GM18867 (cell line): ENCODE measurements around the gene ATP11C.
"Not testable (repeated sequence)": the region's sequence is repeated elsewhere in the genome, so short reads cannot be mapped to it uniquely, and the experiment has no call there.

Experiments
- ATAC-seq: cut with Tn5 transposase; IDR thresholded peaks from one replicate; pipeline ENCODE4 v1.9.1; 2021; ENCODE audit warnings: mild to moderate bottlenecking, moderate library complexity; ENCODE audit not compliant: unreplicated experiment

The ATP11C gene

DNA sequence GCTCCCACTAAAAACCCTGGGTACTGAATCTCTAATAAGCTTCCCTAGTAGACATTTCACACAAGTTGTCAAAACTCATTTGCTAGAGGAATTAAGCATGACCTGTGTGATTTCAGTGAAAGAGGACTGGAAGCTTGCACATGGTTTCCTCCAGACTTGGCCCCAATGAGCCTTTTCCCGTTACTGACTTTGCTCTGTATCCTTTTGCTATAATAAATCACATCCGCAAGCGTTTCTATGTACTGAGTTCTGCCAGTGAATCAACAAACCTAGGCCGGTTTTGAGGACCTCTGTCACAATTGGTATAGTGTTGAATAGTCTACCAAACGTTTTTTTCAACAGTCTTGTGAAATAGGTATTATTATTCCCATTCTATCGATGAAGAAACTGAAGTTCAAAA, 8.2 kb downstream of the ATP11C start:
- no peak for ATAC-seq

DNA sequence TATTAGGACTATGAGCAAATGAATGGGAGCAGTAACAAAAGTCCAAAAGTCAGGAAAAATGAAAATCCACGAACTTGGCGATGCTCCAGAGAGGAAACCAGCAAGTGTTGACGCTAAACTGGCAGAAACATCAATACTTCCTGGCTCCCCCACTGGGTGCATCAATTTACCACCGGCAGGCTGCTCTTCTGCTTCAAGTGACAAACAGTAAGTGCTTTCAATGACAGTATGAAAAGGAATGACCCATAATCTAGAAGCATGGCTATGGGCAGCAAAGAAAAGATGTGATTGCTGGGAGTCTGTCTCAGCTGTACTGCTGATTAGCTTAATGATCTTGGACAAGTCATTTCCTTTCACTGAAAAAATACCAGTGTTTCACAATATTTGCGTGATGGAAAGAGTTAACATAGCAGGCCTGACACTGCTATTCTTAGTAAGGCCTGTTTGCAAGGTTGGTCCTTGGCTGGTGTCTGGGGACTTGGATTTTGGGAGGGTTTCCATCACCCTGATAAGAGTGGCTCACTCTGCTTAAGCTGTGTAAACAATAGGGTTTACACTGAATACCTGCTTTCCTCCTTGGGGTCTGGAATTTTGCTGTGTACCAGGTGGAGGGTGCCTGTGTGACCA, 8.7 kb downstream of the ATP11C start:
- no peak for ATAC-seq

DNA sequence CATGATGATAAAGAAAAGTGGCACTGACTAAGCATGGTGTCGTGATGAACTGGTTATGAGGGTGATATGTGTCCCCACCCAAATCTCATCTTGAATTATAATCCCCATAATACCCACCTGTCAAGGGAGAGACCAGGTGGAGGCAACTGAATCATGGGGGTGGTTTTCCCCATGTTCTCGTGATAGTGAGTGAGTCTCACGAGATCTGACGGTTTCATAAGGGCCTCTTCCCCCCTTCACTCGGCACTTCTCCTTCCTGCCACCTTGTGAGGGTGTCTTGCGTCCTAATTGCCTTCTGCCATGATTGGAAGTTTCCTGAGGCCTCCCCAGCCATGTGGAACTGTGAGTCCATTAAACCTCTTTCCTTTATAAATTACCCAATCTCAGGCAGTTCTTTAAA, 11.7 kb downstream of the ATP11C start:
- ATAC-seq = not testable (repeated sequence)

DNA sequence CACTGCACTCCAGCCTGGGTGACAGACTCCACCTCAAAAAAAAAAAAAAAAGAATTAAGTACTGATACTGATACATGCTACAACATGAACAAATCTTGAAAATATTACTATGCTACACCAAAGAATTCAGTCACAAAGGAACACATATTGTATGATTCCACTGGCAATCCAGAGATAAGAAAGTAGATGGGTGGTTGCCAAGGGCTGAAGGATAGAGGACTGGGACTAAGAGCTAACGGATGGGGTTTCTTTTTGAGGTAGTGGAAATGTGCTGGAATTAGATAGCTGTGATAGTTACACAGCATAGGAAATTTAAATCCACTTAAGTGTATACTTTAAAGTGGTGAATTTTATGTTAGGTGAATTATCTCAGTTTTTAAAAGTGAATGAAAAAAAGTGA, 12.5 kb downstream of the ATP11C start:
- ATAC-seq = no peak

DNA sequence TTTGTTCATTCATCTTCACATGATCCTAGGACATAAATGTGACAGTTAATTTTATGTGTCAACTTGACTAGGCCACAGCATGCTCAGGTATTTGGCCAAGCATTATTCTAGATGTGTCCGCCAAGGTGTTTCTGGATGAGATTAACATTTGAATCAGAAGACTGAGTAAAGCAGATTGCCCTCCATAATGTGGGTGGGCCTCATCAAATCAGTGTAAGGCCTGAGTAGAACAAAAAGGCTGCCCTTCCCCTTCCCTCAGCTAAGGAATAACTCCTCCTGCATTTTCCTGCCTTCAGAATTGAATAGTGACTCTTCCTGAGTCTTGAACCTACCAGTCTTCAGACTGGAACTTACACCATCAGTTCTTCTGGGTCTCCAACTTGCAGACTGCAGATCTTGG, 18.4 kb downstream of the ATP11C start:
- ATAC-seq = no peak

DNA sequence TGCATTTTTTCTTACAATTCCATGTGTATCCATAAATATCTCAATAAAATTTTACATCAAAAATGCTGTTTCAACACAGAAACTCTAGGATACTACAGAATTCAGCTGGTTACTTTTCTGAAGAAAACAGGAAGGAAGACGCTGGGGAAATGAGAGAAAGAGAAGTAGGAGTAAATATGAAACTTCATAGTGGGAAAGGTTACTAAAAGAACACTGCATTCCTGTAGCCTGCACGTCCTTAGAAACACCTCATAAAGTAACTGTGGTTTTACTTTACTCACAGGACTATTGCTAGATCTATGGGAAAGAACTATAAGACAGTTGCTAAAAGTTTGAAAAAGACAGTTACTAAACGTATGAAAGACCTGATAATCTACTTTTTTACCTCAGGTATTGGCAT, 23.1 kb downstream of the ATP11C start:
- ATAC-seq = no peak

DNA sequence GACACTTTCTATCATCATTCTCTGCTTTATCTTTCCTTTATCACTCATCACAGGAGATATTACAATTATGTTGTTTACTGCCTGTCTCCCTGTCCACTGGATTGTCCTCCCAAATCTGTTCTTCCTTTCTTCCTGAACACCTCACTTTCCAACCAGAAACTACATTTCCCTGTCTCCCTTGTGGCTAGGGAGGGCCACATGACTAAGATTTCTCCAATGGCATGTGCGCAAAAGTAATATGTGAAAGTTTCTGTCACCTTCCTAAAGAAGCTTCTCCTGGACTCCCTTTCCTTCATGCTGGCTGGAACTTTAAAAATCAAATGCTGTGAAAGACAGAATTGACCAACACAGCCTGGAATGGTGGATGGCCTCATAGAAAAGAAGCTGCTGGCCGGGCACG, 25.8 kb downstream of the ATP11C start:
- no peak for ATAC-seq

DNA sequence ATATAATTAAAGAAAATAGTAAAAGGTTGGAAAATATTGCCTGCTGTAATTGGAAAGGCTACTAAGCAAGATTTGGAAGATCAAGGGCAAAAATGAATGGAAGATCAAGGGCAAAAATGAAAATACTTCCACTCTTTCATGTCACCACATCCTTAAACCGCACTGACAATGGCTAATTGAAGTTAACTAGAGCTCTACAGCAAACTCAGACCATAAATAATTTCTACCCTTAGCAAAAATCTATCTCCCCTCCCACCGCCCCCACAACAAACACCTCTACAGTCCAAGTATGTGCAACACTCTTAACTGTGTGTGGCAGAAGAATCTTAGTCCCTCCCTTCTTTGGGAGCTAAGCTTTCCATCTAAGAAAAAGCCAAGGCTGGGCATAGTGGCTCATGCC, 27.1 kb downstream of the ATP11C start:
- ATAC-seq = no peak

DNA sequence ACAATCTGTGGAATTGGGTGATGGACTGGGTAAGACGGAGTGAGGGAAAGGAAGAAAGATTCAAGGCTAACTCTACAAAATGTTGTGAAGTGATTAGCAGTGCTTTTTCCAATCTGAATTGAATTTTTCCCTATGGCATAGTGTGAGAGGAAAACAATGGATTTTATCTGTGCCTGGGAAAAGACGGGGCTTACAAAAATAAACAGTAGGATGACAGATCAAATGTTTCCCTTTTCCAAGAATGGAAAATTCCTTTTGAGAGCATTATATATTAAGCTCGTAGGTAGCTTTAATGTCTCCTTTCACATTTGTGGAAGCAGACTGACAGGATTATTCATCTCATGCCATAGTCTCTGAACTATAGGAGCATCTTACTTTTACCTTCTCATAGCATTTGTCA, 27.8 kb downstream of the ATP11C start:
- ATAC-seq = no peak

DNA sequence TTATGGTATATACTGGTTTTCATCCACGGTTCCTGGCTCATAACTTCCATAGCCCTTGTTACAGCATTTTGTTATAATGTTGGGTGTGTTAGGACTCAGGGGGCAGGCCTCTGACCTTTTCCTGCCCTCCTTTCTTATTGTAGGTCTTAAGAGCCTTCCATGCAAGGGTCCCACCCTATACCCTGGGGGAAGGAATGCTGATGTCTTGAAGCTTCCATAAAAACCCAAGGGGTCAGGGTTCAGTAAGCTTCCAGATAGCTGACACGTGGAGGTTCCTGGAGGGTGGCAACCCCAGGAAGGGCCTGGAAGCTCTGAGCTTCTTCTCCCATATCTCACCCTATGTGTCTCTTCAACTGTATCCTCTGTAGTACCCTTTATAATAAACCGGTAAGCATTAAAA, 29.6 kb downstream of the ATP11C start:
- no peak for ATAC-seq

DNA sequence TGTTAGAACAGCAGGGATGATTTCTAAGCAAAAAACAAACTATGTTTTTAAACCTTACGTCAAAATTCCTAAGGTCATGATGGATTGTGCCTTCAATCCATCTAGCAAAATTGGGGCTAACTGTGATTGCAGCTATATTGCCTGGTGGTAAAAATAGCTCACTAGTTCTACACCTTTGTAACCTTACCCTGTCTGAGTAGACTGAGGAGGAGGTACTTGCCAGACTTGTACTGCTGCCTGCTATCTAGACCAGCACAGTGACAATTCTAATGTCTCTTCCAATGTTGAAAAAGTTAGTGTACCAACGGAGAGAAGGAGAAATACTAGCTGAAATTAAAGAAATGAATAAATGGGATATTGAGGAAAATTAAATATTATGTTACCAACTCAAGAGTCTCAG, 30.3 kb downstream of the ATP11C start:
- ATAC-seq = no peak

DNA sequence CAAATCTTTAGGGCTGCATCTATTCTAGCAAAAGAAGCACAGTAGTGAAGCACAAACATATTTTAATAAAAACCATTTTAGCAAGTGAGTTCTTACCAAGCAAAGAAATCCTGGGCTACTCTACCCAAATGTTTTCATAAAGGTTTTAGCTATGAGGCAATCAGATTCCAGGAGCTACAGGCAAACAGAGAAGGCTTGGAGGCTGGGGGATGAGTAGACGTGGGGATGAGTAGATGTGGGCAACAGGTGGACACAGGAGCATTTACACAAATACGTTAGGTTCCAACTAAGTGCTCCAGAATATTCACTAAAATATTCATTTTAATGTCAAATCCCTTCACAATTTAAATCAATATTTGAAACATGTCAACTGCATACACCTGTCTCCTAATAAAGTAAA, 34.5 kb downstream of the ATP11C start:
- ATAC-seq = no peak

DNA sequence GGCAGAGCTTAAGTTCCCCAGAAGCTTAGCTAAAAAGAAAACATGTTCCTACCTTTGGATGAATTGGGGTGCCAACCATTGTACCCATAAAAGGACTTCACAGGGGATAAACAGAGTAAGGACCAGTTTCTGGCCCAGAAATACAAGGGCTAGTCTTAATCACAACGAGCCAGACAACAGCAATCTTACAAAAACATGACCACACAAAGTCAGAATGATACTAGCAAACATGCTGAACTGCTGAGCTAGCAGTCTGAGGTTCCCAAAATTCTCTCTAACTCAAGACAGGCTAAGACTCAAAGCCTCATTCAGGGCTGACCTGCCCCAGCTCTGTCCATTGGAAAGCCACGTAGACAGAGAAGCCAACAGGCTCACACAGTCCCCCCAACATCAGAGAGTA, 40.3 kb downstream of the ATP11C start:
- ATAC-seq = peak; percentile 64

DNA sequence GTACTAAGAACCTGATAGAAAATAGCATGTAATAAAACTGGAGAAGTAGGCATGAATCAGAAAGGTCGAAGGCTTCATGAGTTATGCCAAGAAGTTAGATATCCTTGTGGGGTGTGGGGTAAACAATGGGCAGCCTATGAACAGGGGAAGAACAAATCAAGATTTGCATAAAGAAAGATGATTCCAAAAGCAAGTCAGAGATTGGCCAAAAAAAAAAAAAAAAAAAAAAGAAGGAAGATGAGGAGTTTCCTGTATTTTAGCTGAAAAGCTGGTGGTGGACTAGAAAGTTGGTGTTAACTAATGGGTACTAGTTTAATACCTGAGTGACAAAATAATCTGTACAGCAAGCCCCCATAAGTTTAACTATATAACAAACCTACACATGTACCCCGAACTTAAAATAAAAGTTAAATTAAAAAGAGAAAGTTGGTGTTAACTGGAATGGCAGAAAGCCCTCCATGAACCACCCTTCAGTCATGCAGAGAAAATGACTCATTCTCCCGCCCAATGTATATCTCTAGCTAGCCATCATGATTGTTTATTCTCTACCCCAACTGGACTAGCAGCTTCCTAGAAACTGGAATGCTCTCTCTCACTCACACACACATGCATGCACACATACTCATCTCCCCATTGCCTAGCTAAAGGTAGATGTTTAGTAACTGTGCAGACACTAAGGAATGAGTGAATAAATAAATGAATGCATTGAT, 41.7 kb downstream of the ATP11C start:
- no peak for ATAC-seq

DNA sequence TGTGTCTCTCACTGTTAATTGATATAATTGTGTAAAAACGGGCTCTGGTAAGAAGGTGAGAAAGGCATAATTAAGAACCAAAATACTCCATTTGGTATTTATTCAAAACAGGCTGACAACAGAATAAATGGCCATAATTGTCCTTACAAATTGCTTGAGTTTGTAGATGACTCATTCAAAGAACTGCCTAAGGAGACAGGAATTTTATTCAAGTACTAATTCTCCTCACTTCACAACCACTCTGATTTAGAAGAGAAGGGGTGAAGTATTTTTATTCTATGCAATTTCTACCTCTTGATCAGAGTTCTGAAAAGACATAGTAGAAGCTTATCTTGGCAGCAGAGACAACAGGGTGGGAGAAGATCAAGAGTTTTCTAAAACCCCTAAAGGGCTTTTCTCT, 43.1 kb downstream of the ATP11C start:
- no peak for ATAC-seq

DNA sequence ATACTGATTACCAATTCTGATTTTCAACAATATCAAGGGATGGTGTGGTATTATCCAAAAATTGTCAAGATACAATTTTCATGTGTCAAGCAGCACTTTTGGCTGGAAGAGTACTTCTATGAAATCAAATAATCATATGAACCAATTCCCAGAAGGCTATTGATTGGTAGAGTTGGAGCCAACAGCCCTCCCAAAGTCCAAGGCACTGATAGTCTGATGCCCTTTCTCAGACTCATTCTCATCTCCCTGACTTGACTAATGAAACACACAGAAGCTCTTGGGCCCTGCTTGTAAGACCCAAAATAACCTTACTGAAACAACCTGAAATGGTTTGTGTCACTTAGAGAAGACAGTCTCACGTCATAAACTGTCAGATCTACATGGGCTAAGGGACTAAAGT, 48.9 kb downstream of the ATP11C start:
- ATAC-seq = no peak

DNA sequence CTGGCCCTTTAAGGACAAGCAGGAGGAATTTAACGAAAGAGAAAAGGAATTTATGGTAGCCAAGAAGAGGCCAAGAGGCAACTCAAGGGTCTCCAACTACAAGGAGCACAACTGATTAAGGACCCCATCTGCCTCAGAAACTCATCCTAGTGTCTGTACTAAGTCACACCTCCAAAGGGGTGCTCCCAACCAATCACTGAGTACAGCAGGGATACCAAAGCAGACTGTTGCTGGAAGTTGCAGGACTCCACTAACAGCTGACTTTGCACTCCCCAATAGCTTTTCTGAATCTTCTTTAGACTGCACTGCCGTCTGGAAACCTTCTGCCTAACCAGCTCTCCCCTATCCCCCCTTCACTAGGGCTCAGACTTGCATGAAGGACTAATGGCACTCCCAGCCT, 50.6 kb downstream of the ATP11C start:
- no peak for ATAC-seq

DNA sequence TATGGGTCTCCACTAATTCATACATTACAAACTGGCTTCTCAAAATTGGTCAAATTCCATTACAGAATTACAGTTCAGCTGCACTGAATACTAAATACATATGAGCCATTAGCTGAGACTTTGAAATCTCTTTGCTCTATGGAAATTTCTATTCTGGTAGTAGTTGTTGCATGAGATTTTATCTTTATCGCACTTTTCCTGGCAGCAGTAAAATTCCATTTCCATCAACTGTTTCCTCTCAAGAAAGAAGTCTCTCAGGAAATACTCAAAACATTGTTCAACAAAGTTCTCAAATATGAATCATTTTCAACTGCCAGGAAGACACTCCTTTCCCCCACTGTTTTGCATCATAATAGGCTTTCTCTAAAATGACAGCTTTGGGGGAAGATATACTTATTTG, 51.3 kb downstream of the ATP11C start:
- no peak for ATAC-seq

DNA sequence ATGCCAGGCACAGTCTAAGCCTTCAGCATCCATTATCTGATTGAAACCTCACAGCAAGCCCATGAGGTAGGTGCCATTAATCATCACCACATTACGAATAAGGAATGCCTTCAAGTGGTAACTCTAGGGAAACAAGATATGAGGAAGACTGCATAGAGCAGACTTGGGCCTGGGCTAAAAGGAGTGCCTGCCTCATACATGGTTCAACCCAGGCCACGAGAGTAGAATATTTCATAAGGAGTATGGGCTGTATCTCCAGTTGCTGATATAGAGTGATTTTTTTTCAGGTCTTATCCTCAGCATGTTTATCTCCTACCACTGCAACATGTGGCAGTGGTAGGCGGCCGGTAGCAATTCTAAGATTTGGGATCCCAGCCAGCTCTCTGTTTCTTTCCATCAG, 51.7 kb downstream of the ATP11C start:
- no peak for ATAC-seq

DNA sequence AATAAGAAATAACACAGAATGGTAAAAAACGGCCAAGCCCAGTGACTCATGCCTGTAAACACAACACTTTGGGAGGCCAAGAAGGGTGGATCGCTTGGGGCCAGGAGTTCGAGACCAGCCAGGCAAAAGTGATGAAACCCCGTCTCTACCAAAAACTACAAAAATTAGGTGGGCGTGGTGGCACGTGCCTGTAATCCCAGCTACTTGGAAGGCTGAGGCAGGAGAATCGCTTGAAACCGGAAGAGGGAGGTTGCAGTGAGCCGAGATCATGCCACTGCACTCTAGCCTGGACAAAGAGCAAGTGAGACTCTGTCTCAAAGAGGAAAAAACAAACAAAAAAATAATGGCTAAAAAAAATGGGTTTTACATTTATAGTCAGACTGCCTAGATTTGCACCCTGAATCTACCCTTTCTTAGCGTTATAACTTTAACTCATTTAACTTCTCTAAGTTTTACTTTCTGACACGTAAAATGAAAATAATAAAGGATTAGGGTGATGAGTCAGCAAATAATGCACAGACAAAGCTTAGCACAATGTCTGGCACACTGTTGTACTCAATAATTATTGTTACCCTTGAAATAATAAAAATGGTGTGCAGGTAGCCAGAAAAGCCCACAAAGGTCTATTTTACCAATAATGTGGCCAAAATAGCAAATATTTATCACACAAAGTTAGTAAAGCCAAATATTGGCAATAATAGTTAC, 55.0 kb downstream of the ATP11C start:
- ATAC-seq = no peak

DNA sequence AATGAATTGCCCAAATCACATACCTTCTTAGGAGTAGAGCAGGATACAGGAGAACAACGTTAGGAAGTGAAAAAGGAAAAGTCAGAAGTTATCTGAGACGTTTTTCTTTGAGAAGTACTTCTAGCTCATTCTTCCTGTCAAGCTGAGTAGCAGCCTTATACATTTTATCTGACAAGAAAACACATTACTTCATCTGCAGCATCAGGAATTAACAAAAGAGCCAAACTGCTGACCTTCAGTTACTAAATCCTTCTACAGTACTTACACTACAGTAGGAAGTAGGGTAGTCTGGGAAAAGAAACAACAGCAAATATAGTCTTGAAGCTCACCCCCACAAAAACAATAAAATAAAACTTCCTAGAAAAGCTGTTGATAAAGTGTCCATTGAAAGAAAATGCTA, 57.0 kb downstream of the ATP11C start:
- ATAC-seq = no peak

DNA sequence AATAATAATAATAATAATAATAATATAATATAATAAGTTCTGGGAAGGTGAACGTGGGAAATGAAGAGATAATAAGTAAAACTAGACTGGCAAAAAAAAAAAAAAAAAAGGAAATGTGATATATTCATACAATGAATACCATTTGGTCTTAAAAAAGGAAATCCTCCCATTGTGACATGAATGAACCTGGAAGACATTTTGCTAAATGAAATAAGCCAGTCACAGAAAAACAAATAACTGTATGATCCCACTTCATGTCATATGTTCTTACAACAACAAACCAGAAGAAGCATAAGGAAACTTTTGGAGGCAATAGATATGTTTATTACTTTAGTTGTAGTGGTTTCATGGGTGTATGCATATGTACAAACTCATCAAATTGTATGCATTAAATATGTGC, 63.1 kb downstream of the ATP11C start:
- no peak for ATAC-seq
